ENCODE data around the gene RASA2.

- TF ChIP-seq CTCF (optimal IDR thresholded peaks at IDR 0.05 in 1 of 3, IDR thresholded peaks at IDR 0.05 in 1 of 3, conservative IDR thresholded peaks at IDR 0.05 in 1 of 3; ENCODE audit: extremely low read depth in 1 of 3, insufficient read depth in 2 of 3, low read length in 3 of 3) (no peak), EZH2 (IDR thresholded peaks at IDR 0.05; ENCODE audit: low read length) (no peak)
Observed at GRCh38 chr3:141477224-141477623, 9.6 kb upstream of the RASA2 start.
